Effector memory CD4-positive, alpha-beta T cell (primary cell): ENCODE measurements around the gene ADGRL4.

Experiments used
- DNase-seq, 3 donors: peaks; one replicate each; pipeline ENCODE4 v3.0.0-alpha.2; 2020
- H3K27ac ChIP-seq: 2 replicates; pipeline ENCODE4 v1.7.0; 2013; ENCODE audit warnings: mild to moderate bottlenecking, low read length, moderate library complexity; ENCODE audit not compliant: insufficient read depth, poor library complexity, severe bottlenecking
- H3K27me3 ChIP-seq: replicated peaks from 2 replicates; pipeline ENCODE4 v1.7.0; 2013; ENCODE audit warnings: mild to moderate bottlenecking, low read length; ENCODE audit not compliant: insufficient read depth, control insufficient read depth, poor library complexity, severe bottlenecking
- H3K36me3 ChIP-seq: 2 replicates; pipeline ENCODE4 v1.7.0; 2013; ENCODE audit warnings: mild to moderate bottlenecking, low read length, moderate library complexity; ENCODE audit not compliant: control insufficient read depth, insufficient read depth
- H3K4me1 ChIP-seq: 2 replicates; pipeline ENCODE4 v1.7.0; 2013; ENCODE audit warnings: low read length, mild to moderate bottlenecking; ENCODE audit not compliant: control insufficient read depth, insufficient read depth, poor library complexity, severe bottlenecking
- H3K4me3 ChIP-seq: 2 replicates; pipeline ENCODE4 v1.7.0; 2013; ENCODE audit warnings: low read length, low read depth, mild to moderate bottlenecking; ENCODE audit not compliant: insufficient read depth, poor library complexity, severe bottlenecking
- H3K9me3 ChIP-seq: 2 replicates; pipeline ENCODE4 v1.7.0; 2013; ENCODE audit warnings: mild to moderate bottlenecking, low read length, moderate library complexity; ENCODE audit not compliant: control insufficient read depth

The ADGRL4 gene

DNA sequence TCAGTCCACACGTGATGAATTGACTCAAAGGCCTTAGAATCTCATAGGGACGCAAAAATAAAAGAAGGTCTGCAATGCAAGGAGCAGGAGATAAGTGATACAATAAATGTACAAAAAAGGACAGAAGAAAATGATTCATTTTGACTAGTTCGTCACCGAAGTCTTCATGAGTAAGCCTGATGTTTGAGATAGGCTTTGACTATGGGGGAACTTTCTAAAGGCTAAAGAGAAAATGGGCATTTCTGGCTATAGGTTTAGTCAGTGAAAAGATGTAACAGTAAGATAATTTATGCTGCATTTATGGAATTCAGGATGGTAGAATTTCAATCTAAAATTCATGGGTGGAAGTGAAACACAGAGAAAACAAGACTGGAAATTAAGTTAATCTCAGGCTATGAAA is 163.0 kb downstream of the ADGRL4 start:
- no peaks in the 10 kb centered on the region for H3K4me1 ChIP-seq
- H3K4me3 ChIP-seq, result no peak overlapping the region
- no peak overlapping the region for H3K27ac ChIP-seq
- no peak for DNase-seq
- H3K27me3 ChIP-seq, result no peaks in the 10 kb centered on the region
- no peaks in the 10 kb centered on the region for H3K9me3 ChIP-seq
- H3K36me3 ChIP-seq, result no peaks in the 10 kb centered on the region

GRCh38 chr1:78843111-78843510 is 163.4 kb downstream of the ADGRL4 start:
- H3K27me3 ChIP-seq, result no peaks in the 10 kb centered on the region
- no peak overlapping the region for H3K27ac ChIP-seq
- DNase-seq, result no peak

GRCh38 chr1:78840453-78841271 is 165.9 kb downstream of the ADGRL4 start:
- H3K9me3 ChIP-seq, result no peaks in the 10 kb centered on the region
- no peaks in the 10 kb centered on the region for H3K36me3 ChIP-seq
- no peak overlapping the region for H3K27ac ChIP-seq
- H3K4me1 ChIP-seq, result no peaks in the 10 kb centered on the region
- no peak overlapping the region for H3K4me3 ChIP-seq
- no peak for DNase-seq
- H3K27me3 ChIP-seq, result no peaks in the 10 kb centered on the region

More at GRCh38 chr1:78843111-78843510, 163.4 kb downstream of the ADGRL4 start:
- Histone ChIP-seq H3K36me3 (no peaks in the 10 kb centered on the region), H3K4me1 (no peaks in the 10 kb centered on the region), H3K9me3 (no peaks in the 10 kb centered on the region), H3K4me3 (no peak overlapping the region)
